Mesenchymal stem cell (in vitro differentiated cells and primary cell): ENCODE data around the gene SHISA2.

ENCODE experiments used
- DNase-seq: peaks from one replicate; pipeline ENCODE4 v3.0.0-alpha.2; 2013
- H2AFZ ChIP-seq: one replicate; pipeline ENCODE4 v1.6.1; 2013; ENCODE audit warnings: low read depth, mild to moderate bottlenecking, control low read depth, inconsistent platforms, low read length, moderate library complexity
- H2AK5ac ChIP-seq: 2 replicates; pipeline ENCODE4 v1.6.1; 2013; ENCODE audit warnings: low read length, moderate library complexity, mild to moderate bottlenecking, inconsistent platforms; ENCODE audit not compliant: severe bottlenecking
- H2BK120ac ChIP-seq: one replicate; pipeline ENCODE4 v1.6.1; 2013; ENCODE audit warnings: low read depth, mild to moderate bottlenecking, inconsistent platforms, low read length, moderate library complexity
- H2BK12ac ChIP-seq, 2 experiments: one replicate each; pipeline ENCODE4 v1.6.1; 2013; ENCODE audit warnings: inconsistent platforms in 2 of 2, low read length in 2 of 2, mild to moderate bottlenecking in 2 of 2, moderate library complexity in 2 of 2, control low read depth in 1 of 2
- H2BK15ac ChIP-seq: one replicate; pipeline ENCODE4 v1.6.1; 2013; ENCODE audit warnings: mild to moderate bottlenecking, low read depth, inconsistent platforms; ENCODE audit not compliant: poor library complexity, severe bottlenecking
- H2BK5ac ChIP-seq: 2 replicates; pipeline ENCODE4 v1.6.1; 2013; ENCODE audit warnings: low read depth, mild to moderate bottlenecking, low read length, control low read depth, inconsistent platforms; ENCODE audit not compliant: poor library complexity, severe bottlenecking
- H3K14ac ChIP-seq, 2 experiments: one replicate each; pipeline ENCODE4 v1.6.1; 2013; ENCODE audit warnings: inconsistent platforms in 2 of 2, low read length in 2 of 2, control low read depth in 1 of 2, mild to moderate bottlenecking in 1 of 2, moderate library complexity in 1 of 2
- H3K18ac ChIP-seq, 2 experiments: one replicate each; pipeline ENCODE4 v1.6.1; 2013; ENCODE audit warnings: inconsistent platforms in 2 of 2, low read length in 2 of 2, control low read depth in 1 of 2, low read depth in 1 of 2, mild to moderate bottlenecking in 1 of 2
- H3K23ac ChIP-seq, 2 experiments: one replicate each; pipeline ENCODE4 v1.6.1; 2013; ENCODE audit warnings: inconsistent platforms in 2 of 2, low read length in 2 of 2, mild to moderate bottlenecking in 2 of 2, moderate library complexity in 2 of 2, control low read depth in 1 of 2
- H3K27ac ChIP-seq: 2 replicates; pipeline ENCODE4 v1.5.1; 2013; ENCODE audit warnings: mild to moderate bottlenecking, moderate library complexity, low read length, control low read depth, inconsistent platforms; ENCODE audit not compliant: poor library complexity, severe bottlenecking
- H3K27me3 ChIP-seq, 2 experiments: 2 replicates each; pipeline versions ENCODE4 v1.6.1 to v1.7.0; 2013; ENCODE audit warnings: low read length in 2 of 2, mild to moderate bottlenecking in 2 of 2, moderate library complexity in 2 of 2, control low read depth in 1 of 2, inconsistent platforms in 1 of 2; ENCODE audit not compliant: control insufficient read depth in 1 of 2, insufficient read depth in 1 of 2
- H3K36me3 ChIP-seq, 2 experiments: 2 replicates each; pipeline versions ENCODE4 v1.6.1 to v1.7.0; 2013; ENCODE audit warnings: low read length in 2 of 2, control low read depth in 1 of 2, inconsistent platforms in 1 of 2, low read depth in 1 of 2, mild to moderate bottlenecking in 1 of 2; ENCODE audit not compliant: insufficient read depth in 2 of 2, control insufficient read depth in 1 of 2
- H3K4ac ChIP-seq, 2 experiments: one replicate each; pipeline ENCODE4 v1.6.1; 2013; ENCODE audit warnings: inconsistent platforms in 2 of 2, low read length in 2 of 2, mild to moderate bottlenecking in 2 of 2, moderate library complexity in 2 of 2, control low read depth in 1 of 2, low read depth in 1 of 2
- H3K4me1 ChIP-seq: 2 replicates; pipeline ENCODE4 v1.6.1; 2013; ENCODE audit warnings: low read depth, low read length, control low read depth; ENCODE audit not compliant: control insufficient read depth, insufficient read depth
- H3K4me2 ChIP-seq: 2 replicates; pipeline ENCODE4 v1.6.1; 2013; ENCODE audit warnings: low read length, mild to moderate bottlenecking, inconsistent platforms; ENCODE audit not compliant: poor library complexity, severe bottlenecking
- H3K4me3 ChIP-seq, 2 experiments: 2 replicates each; pipeline versions ENCODE4 v1.5.1 to v1.7.0; 2013; ENCODE audit warnings: low read length in 2 of 2, mild to moderate bottlenecking in 2 of 2, control low read depth in 1 of 2, low read depth in 1 of 2; ENCODE audit not compliant: insufficient read depth in 1 of 2
- H3K79me1 ChIP-seq: replicated peaks from 2 replicates; pipeline ENCODE4 v1.6.1; 2013; ENCODE audit warnings: mild to moderate bottlenecking, control low read depth, low read length, inconsistent platforms; ENCODE audit not compliant: poor library complexity, severe bottlenecking
- H3K9ac ChIP-seq: 2 replicates; pipeline ENCODE4 v1.7.0; 2013; ENCODE audit warnings: mild to moderate bottlenecking, low read length, moderate library complexity
- H3K9me3 ChIP-seq: 2 replicates; pipeline ENCODE4 v1.7.0; 2013; ENCODE audit warnings: mild to moderate bottlenecking, low read length; ENCODE audit not compliant: control insufficient read depth
- H4K8ac ChIP-seq: one replicate; pipeline ENCODE4 v1.6.1; 2013; ENCODE audit warnings: inconsistent platforms, mild to moderate bottlenecking, low read length, moderate library complexity
- H4K91ac ChIP-seq: one replicate; pipeline ENCODE4 v1.6.1; 2013; ENCODE audit warnings: mild to moderate bottlenecking, low read length, inconsistent platforms
- WGBS: methylation state at CpG from one replicate; pipeline ENCODE4 v1.1.7; 2013; ENCODE audit warnings: mixed read lengths; 5-methylcytosine and 5-hydroxymethylcytosine counted together

SHISA2 gene

GRCh38 chr13:26015271-26016125 lies 36.3 kb downstream of the SHISA2 start:
- Histone ChIP-seq H4K8ac (no peak overlapping the region), H3K9me3 (peaks cover 8% of the 10 kb centered on the region), H3K4ac (no peak overlapping the region), H2BK15ac (no peak overlapping the region), H3K4me2 (no peak overlapping the region), H2BK120ac (no peak overlapping the region), H3K4me1 (peaks cover 16% of the 10 kb centered on the region), H3K27ac (no peak overlapping the region), H2BK12ac (no peak overlapping the region), H3K27me3 (peaks cover 0 to 44% of the 10 kb centered on the region in 2 experiments), H3K4me3 (no peak overlapping the region), H4K91ac (no peak overlapping the region), H3K18ac (no peak overlapping the region), H2AK5ac (peak overlapping the region; percentile 20), H3K14ac (no peak overlapping the region), H2BK5ac (no peak overlapping the region), H3K36me3 (peaks cover 0 to 2% of the 10 kb centered on the region in 2 experiments), H3K9ac (no peak overlapping the region), H3K23ac (no peak overlapping the region), H3K79me1 (no peaks in the 10 kb centered on the region), H2AFZ (no peak overlapping the region)
- 85% methylated on average over 7 of the region's 10 CpGs for WGBS
- DNase-seq = no peak

GRCh38 chr13:26012995-26013394 lies 38.8 kb downstream of the SHISA2 start:
- WGBS = 62% methylated on average over 8 of the region's 9 CpGs
- peaks cover 0 to 44% of the 10 kb centered on the region in 2 experiments for H3K27me3 ChIP-seq
- H3K9me3 ChIP-seq = peaks cover 8% of the 10 kb centered on the region
- H3K4me1 ChIP-seq = peaks cover 5% of the 10 kb centered on the region
- no peak overlapping the region for H4K8ac ChIP-seq
- H2BK120ac ChIP-seq = no peak overlapping the region
- no peak overlapping the region for H4K91ac ChIP-seq
- no peak for DNase-seq
- H3K18ac ChIP-seq = no peak overlapping the region
- no peak overlapping the region for H3K23ac ChIP-seq
- no peak overlapping the region for H2BK12ac ChIP-seq
- no peak overlapping the region for H3K4me3 ChIP-seq
- H3K79me1 ChIP-seq = no peaks in the 10 kb centered on the region
- H2BK15ac ChIP-seq = no peak overlapping the region
- H2AFZ ChIP-seq = no peak overlapping the region
- no peak overlapping the region for H3K4me2 ChIP-seq
- H2AK5ac ChIP-seq = no peak overlapping the region
- no peak overlapping the region for H3K27ac ChIP-seq
- H3K4ac ChIP-seq = no peak overlapping the region
- H3K9ac ChIP-seq = no peak overlapping the region
- H2BK5ac ChIP-seq = no peak overlapping the region
- H3K36me3 ChIP-seq = peaks cover 0 to 2% of the 10 kb centered on the region in 2 experiments
- H3K14ac ChIP-seq = no peak overlapping the region

- Histone ChIP-seq H3K4me3 (peak overlapping the region; percentile 1 to 73), H2BK12ac (no peak overlapping the region), H3K9ac (no peak overlapping the region), H3K27me3 (peaks cover 0 to 44% of the 10 kb centered on the region in 2 experiments), H2AK5ac (no peak overlapping the region), H3K23ac (no peak overlapping the region), H2BK120ac (no peak overlapping the region), H4K91ac (peak overlapping the region; percentile 30), H3K79me1 (no peaks in the 10 kb centered on the region), H4K8ac (peak overlapping the region; percentile 81), H3K4me1 (no peaks in the 10 kb centered on the region), H3K18ac (peak overlapping the region in 1 of 2 experiments; percentile 28), H2AFZ (peak overlapping the region; percentile 62), H3K14ac (no peak overlapping the region), H2BK15ac (no peak overlapping the region), H3K27ac (no peak overlapping the region), H3K9me3 (peaks cover 11% of the 10 kb centered on the region), H3K4ac (peak overlapping the region in 1 of 2 experiments; percentile 18), H2BK5ac (no peak overlapping the region), H3K36me3 (peaks cover 0 to 2% of the 10 kb centered on the region in 2 experiments), H3K4me2 (no peak overlapping the region)
- WGBS = 63% methylated on average over 53 of the region's 53 CpGs
- DNase-seq = no peak
Observed at GRCh38 chr13:26011996-26012821, 39.6 kb downstream of the SHISA2 start.

- no peak overlapping the region for H2AK5ac ChIP-seq
- H3K14ac ChIP-seq = no peak overlapping the region
- no peaks in the 10 kb centered on the region for H3K79me1 ChIP-seq
- no peak overlapping the region for H2AFZ ChIP-seq
- H3K9me3 ChIP-seq = peaks cover 19% of the 10 kb centered on the region
- H3K27ac ChIP-seq = no peak overlapping the region
- H3K4me2 ChIP-seq = no peak overlapping the region
- no peak overlapping the region for H4K8ac ChIP-seq
- no peak overlapping the region for H4K91ac ChIP-seq
- no peak for DNase-seq
- peaks cover 0 to 37% of the 10 kb centered on the region in 2 experiments for H3K27me3 ChIP-seq
- no peak overlapping the region for H3K4ac ChIP-seq
- H3K4me1 ChIP-seq = no peaks in the 10 kb centered on the region
- no peak overlapping the region for H2BK120ac ChIP-seq
- peaks cover 0 to 2% of the 10 kb centered on the region in 2 experiments for H3K36me3 ChIP-seq
- no peak overlapping the region for H2BK12ac ChIP-seq
- WGBS = 90% methylated on average over 4 of the region's 4 CpGs
- no peak overlapping the region for H3K23ac ChIP-seq
- no peak overlapping the region for H2BK5ac ChIP-seq
- no peak overlapping the region for H2BK15ac ChIP-seq
- no peak overlapping the region for H3K4me3 ChIP-seq
- no peak overlapping the region for H3K18ac ChIP-seq
- no peak overlapping the region for H3K9ac ChIP-seq
Observed at GRCh38 chr13:26011208-26011573, 40.6 kb downstream of the SHISA2 start.
